ENCODE data around the gene RALGAPA2. TPM values are rescaled to one million over a fixed set of nuclear protein-coding genes. Genes with fewer than 3 reads are reported as not detected.

RALGAPA2 gene
- total RNA-seq, 1 donor from 2014 or later = 88.9 TPM

DNA sequence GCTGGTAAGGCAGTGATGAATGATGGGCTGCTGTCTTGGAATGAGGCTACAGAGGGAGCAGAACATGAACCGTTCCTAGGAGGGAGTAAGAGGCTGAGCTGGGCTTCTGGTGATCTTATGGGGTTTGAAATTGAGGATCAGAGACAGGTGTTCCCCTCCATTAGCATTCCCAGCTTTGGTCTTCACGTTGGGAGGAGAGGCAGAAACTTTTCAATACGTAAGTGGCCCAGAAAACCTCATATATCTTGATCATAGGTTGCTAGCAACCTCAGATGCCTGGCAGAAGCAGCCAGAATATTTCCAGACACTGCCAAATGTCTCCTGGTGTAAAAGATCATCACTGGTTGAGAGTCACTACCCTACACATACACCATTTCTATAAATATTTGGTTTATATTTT lies 177.4 kb downstream of the RALGAPA2 start:
- no peak for TF ChIP-seq CTCF (IDR thresholded peaks at IDR 0.05)
- Histone ChIP-seq H3K27me3 (no peaks in the 10 kb centered on the region), H3K9me3 (no peaks in the 10 kb centered on the region), H3K4me3 (no peak overlapping the region), H3K36me3 (peaks cover 54% of the 10 kb centered on the region), H3K4me1 (no peaks in the 10 kb centered on the region), H3K27ac (no peak overlapping the region)
- ATAC-seq = no peak
- no peak for DNase-seq
- intact Hi-C loops (cut with DNase I) = no loop called here

- ATAC-seq = no peak
- intact Hi-C loops (cut with DNase I) = no loop called here
- TF ChIP-seq CTCF (IDR thresholded peaks at IDR 0.05) = no peak
- Histone ChIP-seq H3K4me3 (no peak overlapping the region), H3K36me3 (peaks cover 58% of the 10 kb centered on the region), H3K27ac (no peak overlapping the region), H3K9me3 (no peaks in the 10 kb centered on the region), H3K27me3 (no peaks in the 10 kb centered on the region), H3K4me1 (no peaks in the 10 kb centered on the region)
- DNase-seq = no peak
Measured at GRCh38 chr20:20531283-20531682, 181.2 kb downstream of the RALGAPA2 start.

DNA sequence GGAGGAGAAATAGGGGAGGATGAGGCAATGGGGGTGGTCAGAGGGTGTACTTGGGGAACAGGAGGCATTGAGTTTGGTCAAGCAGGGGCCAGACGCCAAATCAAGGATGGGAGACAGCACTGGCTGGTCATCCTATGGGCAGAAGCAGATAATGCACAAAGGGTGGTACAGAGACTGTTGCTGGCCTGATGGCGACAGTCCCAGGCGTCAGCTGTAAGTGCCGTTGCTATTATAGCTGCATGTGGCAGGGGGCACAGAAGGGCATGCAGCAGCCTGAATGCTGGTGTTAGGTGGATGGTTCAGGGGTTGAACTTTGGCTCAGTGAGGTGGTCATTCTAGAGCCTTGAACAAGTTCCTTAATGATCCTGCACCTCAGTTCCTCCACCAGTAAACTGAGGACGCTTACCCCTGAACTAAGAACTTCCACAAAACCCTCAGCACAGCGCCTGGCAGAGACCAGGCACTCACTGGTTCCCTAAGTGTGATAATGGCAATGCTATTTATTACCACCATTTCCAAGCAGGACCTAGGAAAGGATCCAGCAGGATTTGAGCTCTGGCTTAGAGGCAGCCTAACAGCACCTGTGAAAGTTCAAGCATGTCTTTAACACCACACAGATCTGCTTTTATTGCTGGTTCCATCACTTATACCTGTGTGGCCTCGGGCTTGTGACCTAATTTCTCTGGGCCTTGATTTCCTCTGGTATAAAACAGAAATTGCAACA lies 181.9 kb downstream of the RALGAPA2 start:
- no peak for DNase-seq
- Histone ChIP-seq H3K4me1 (no peaks in the 10 kb centered on the region), H3K27ac (no peak overlapping the region), H3K9me3 (no peaks in the 10 kb centered on the region), H3K36me3 (peaks cover 59% of the 10 kb centered on the region), H3K4me3 (no peak overlapping the region), H3K27me3 (no peaks in the 10 kb centered on the region)
- no peak for TF ChIP-seq CTCF (IDR thresholded peaks at IDR 0.05)
- intact Hi-C loops (cut with DNase I) = no loop called here
- ATAC-seq = no peak

- intact Hi-C loops (cut with DNase I) = no loop called here
- Histone ChIP-seq H3K4me1 (no peaks in the 10 kb centered on the region), H3K36me3 (peaks cover 51% of the 10 kb centered on the region)
Measured at GRCh38 chr20:20529597-20529996, 182.8 kb downstream of the RALGAPA2 start.

DNA sequence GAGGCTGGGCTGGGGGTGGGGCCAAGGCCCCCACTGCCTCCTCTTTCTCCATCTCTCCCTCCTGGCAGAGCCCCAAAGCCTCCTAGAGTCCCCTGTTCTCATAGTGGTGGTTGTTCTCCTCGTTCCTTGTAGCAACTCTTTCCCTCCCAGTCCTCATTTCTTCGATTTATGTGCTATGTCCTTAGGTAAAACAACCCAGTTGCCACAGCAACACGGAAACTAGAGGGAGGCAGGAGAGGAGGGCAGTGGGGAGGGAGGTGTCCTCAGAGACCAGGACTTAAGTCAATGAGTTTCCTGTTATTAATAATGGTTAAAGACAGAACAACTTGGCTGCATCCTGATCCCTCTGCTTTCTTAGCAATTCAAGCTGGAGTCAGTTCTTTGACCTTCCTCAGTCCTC lies 183.6 kb downstream of the RALGAPA2 start:
- H3K4me1 ChIP-seq = no peaks in the 10 kb centered on the region
- peaks cover 55% of the 10 kb centered on the region for H3K36me3 ChIP-seq
- ATAC-seq (peak; percentile 15), DNase-seq (no peak)
- TF ChIP-seq CTCF (IDR thresholded peaks at IDR 0.05) = no peak
- intact Hi-C loops (cut with DNase I) = no loop called here
- no peaks in the 10 kb centered on the region for H3K27me3 ChIP-seq
- H3K27ac ChIP-seq = no peak overlapping the region
- H3K9me3 ChIP-seq = no peaks in the 10 kb centered on the region
- no peak overlapping the region for H3K4me3 ChIP-seq

More at GRCh38 chr20:20529597-20529996, 182.8 kb downstream of the RALGAPA2 start:
- no peak for TF ChIP-seq CTCF (IDR thresholded peaks at IDR 0.05)
- no peaks in the 10 kb centered on the region for H3K27me3 ChIP-seq
- no peak overlapping the region for H3K27ac ChIP-seq
- H3K9me3 ChIP-seq = no peaks in the 10 kb centered on the region
- no peak overlapping the region for H3K4me3 ChIP-seq
- DNase-seq (no peak), ATAC-seq (no peak)
